NCI-H510A treated with DMSO at 0.1 percent for 48 hours (cell line): ENCODE measurements around the gene MACROD1.
"Not testable (repeated sequence)": the region's sequence is repeated elsewhere in the genome, so short reads cannot be mapped to it uniquely, and the experiment has no call there.

Source experiments
- DNase-seq: peaks from one replicate; lab custom pipeline; 2025; lab: John Stamatoyannopoulos, UW

Gene MACROD1

GRCh38 chr11:63997801-63998337 lies 168.0 kb downstream of the MACROD1 start:
- DNase-seq = no peak

- DNase-seq = no peak
Measured at GRCh38 chr11:63997104-63997700, 168.7 kb downstream of the MACROD1 start.

- no peak for DNase-seq
Measured at GRCh38 chr11:63996512-63996911, 169.4 kb downstream of the MACROD1 start.

DNA sequence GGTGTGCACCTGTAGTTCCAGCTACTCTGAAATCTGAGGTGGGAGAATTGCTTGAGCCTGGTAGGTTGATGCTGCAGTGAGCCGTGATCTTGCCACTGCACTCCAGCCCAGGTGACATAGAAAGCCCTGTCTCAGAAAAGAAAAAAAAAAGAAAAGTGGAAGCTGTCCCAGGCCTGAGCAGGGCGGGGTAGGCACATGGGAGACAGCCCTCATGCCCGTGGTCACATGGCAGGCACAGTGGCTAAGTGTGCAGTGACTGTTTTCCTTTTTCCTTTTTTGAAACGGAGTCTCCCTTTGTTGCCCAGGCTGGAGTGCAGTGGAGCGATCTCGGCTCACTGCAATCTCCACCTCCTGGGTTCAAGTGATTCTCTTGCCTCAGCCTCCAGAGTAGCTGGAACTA lies 171.9 kb downstream of the MACROD1 start:
- DNase-seq = no peak

DNA sequence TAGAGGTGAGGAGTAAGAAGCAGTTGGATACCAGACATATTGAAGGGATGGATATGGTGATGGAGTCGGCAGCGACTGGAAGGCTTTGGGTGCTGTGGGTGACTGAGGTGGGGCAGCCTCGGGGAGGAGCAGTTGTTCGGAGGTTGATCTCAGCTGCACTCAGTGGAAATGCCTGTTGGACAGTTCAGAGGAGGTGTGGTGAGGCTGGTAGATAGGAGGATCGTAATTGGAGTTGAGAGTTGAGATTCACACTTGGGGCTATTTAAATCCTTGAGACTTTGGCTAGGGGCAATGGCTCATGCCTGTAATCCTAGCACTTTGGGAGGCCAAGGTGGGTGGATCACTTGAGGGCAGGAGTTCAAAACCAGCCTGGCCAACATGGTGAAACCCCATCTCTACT lies 172.8 kb downstream of the MACROD1 start:
- DNase-seq = no peak

DNA sequence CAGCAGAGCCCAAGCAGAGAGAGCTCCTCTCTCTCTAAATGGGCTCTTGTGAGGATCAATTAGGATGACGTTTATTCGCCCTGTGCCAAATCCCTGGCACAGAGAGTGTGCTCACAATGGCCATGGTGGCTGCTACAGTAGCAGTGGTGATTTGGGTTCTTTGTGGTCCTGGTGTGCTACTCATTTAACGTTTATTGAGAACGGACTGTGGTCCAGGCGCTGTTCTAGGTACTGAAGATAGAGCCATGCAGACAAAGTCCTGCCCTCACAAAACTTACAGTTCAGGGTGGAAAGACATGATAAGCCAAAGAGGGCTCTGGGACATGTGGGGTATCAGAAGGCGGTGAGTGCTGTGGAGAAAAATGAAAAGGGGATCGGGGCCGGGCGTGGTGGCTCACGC lies 174.4 kb downstream of the MACROD1 start:
- DNase-seq = no peak

DNA sequence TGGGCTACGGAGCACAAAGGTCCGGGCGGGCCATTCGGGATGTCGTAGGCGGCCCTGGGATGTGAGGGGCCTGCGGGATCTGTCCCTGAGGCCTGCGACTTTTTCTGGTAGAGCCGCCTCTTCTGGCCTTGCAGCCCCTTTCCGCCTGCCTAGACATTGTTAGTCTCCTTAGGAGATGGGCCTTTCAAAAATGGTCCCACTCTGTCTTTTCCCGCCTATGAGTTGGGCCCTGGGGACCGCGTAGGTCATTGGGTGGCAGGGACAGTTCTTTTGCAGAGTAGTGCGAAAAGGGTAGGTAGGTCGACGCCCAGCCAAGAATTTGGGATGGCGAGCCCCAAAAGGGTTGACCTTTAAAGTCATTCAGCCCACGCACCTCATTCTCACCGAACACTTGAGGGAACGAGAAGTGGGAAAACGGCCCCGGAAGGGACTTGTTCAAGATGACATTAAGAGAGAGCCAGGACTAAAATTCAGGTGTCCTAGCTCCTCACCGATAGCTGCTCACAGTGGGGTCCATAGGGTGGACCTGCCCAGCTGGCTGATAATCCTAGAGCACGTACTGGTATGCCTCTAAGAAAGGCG lies 178.9 kb downstream of the MACROD1 start:
- DNase-seq = no peak

GRCh38 chr11:63986156-63986931 lies 179.6 kb downstream of the MACROD1 start, which contains the start of gene OTUB1:
TSS of gene OTUB1 (plus strand) at chr11:63986438. CDS start at chr11:63986457, 19 bp downstream.
- DNase-seq = peak; percentile 92

DNA sequence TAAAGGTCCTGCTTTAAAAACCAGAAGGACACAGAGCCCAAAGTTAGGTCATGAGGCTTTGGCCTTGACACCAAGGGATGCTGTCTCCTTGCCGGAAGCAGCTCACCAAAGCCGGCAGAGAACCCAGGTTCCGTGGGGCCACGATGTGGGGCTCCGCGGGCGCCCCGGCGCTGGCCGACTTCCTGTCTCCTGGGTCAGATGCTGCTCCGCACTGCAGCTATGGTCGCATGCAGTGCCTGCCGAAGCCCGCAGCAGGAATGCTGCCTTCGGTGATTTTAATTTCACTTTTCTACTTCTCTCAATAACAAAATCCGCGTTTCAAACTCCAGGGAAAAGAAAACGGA lies 180.1 kb downstream of the MACROD1 start:
- DNase-seq = no peak

DNA sequence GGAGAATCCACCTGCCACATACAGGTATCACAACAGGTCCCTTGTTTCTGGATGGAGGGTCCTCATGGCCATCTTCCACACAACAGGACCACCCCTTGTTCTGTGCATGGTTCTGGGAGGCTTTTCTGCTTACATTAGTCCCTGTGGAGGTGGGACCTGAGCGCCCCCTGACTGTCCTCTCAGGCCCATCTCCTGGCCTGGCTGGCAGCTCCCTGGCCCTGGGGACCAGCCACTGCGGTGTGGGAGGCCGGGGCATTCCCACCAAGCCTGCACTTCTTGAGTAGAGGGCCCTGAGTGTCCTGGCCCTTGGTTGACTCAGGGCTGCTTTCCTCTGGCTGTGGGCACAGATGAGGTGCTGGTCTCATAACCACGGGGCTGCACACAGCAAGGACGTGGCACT lies 186.5 kb downstream of the MACROD1 start:
- DNase-seq = no peak

DNA sequence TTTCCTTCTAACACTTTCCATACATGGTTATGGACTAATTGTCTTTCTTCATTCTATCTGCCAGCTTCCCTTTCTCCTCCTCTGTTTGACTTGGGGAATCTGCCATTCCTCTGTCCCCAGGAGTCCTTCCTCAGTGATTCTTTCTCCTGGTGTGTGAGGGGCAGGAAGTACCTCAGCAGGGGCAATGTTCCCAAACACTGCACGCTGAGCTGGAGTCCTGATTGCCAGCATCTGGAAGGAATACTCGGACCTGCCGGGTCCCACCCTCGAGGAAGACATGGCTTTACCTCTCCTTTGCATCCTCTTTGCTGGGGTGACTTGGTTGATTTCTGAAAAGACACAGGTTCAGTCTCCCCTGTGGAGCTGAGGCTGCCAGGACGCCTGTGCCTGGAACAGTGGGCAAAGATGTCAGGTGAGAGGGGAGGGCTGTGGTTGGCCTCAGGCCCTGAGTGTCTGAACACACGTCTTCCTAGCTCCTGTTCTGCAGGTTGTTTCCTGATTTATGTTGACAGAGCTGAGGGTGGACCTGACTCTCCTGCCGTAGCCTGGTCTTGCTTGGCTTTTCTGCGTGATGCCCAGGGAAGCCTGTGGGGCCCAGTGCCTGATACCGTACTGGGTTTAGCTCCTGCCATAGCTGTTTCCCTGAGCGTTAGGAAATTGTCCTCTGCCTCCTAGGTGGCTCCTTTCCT lies 187.2 kb downstream of the MACROD1 start:
- no peak for DNase-seq

- peak; percentile 99 for DNase-seq
Measured at GRCh38 chr11:63974259-63975143, 191.4 kb downstream of the MACROD1 start, which contains the start of gene COX8A. TSS of gene COX8A (plus strand) at chr11:63974620. CDS start at chr11:63974681, 61 bp downstream.

DNA sequence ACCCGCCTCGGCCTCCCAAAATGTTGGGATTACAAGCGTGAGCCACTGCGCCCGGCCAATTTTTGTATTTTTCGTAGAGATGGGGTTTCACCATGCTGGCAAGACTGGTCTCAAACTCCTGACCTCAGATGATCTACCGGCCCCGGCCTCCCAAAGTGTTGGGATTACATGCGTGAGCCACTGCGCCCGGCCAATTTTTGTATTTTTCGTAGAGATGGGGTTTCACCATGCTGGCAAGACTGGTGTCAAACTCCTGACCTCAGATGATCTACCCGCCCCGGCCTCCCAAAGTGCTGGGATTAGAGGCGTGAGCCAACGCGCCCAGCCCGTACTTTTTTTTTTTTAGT lies 192.0 kb downstream of the MACROD1 start:
- DNase-seq = not testable (repeated sequence)

DNA sequence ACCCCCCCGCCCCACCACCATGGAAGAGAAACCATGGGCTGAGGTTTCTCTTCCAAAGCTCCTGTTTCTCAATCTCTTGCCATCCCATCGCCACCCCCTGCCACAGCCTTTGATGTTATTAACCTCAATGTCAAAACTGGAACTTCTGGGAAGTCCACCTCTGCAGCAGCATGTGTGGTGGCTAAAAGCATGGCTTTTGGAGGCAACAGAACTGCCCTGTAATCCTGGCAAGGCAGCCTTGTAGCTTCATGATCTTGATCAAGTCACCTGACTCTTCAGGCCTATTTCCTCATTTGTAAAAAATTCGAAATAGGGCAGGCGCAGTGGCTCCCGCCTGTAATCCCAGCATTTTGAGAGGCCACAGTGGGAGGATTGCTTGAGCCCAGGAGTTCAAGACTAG lies 195.0 kb downstream of the MACROD1 start:
- no peak for DNase-seq

DNA sequence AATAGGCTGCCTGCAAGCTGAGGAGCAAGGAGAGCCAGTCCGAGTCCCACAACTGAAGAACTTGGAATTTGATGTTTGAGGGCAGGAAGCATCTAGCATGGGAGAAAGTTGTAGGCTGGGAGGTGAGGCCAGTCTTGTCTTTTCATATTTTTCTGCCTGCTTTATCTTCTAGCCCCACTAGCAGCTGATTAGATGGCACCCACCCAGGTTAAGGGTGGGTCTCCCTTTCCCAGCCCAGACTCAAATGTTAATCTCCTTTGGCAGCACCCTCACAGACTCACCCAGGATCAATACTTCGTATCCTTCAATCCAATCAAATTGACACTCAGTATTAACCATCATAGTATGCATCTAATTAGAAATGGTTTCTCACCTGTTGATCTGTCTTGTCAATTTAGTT lies 196.5 kb downstream of the MACROD1 start:
- DNase-seq = no peak

GRCh38 chr11:63966444-63966843 lies 199.5 kb downstream of the MACROD1 start:
- DNase-seq = no peak

- not testable (repeated sequence) for DNase-seq
Measured at GRCh38 chr11:63963895-63964294, 202.0 kb downstream of the MACROD1 start.

- DNase-seq = peak; percentile 90
Measured at GRCh38 chr11:63961608-63962412, 204.1 kb downstream of the MACROD1 start.

GRCh38 chr11:63958008-63958407 lies 207.9 kb downstream of the MACROD1 start:
- no peak for DNase-seq

GRCh38 chr11:63952570-63952969 lies 213.3 kb downstream of the MACROD1 start:
- DNase-seq = no peak
